Smooth muscle cell (in vitro differentiated cells): ENCODE results near the gene SLC17A7. TPM values are rescaled to one million over a fixed set of nuclear protein-coding genes. Genes with fewer than 3 reads are reported as not detected.
A peak's percentile ranks its signal among the peaks of the same experiment; 100 is the strongest.
"Not testable (repeated sequence)": the region's sequence is repeated elsewhere in the genome, so short reads cannot be mapped to it uniquely, and the experiment has no call there.

Experiments
- DNase-seq: peaks from one replicate; lab custom pipeline; 2025; ENCODE audit not compliant: unreplicated experiment; lab: John Stamatoyannopoulos, UW
- H2AFZ ChIP-seq: fragments of 200-600 bp; sonication (generic); 2 replicates; pipeline ENCODE4 v1.6.0; 2016; ENCODE audit warnings: antibody characterized with exemption, low read depth, mild to moderate bottlenecking
- H3F3A ChIP-seq: fragments of 200-600 bp; sonication (generic); 2 replicates; pipeline ENCODE4 v1.6.0; 2017; ENCODE audit warnings: antibody characterized with exemption, low read depth
- H3K27ac ChIP-seq: fragments of 200-600 bp; sonication (generic); 2 replicates; pipeline ENCODE4 v1.5.1; 2016; ENCODE audit warnings: low read depth, mild to moderate bottlenecking
- H3K27me3 ChIP-seq: fragments of 200-600 bp; sonication (generic); 2 replicates; pipeline ENCODE4 v1.6.1; 2016; ENCODE audit warnings: low read depth, mild to moderate bottlenecking
- H3K36me3 ChIP-seq: fragments of 200-600 bp; sonication (generic); 2 replicates; pipeline ENCODE4 v1.5.1; 2016; ENCODE audit warnings: low read depth
- H3K4me1 ChIP-seq: fragments of 200-600 bp; sonication (generic); 2 replicates; pipeline ENCODE4 v1.5.1; 2016; ENCODE audit warnings: low read depth
- H3K4me2 ChIP-seq: fragments of 200-600 bp; sonication (generic); 2 replicates; pipeline ENCODE4 v1.6.0; 2016; ENCODE audit warnings: mild to moderate bottlenecking
- H3K4me3 ChIP-seq: fragments of 200-600 bp; sonication (generic); 2 replicates; pipeline ENCODE4 v1.5.1; 2016; ENCODE audit warnings: mild to moderate bottlenecking
- H3K79me2 ChIP-seq: fragments of 200-600 bp; sonication (generic); 2 replicates; pipeline ENCODE4 v1.6.0; 2016; ENCODE audit warnings: low read depth, mild to moderate bottlenecking
- H3K9ac ChIP-seq: fragments of 200-600 bp; sonication (generic); 2 replicates; pipeline ENCODE4 v1.6.0; 2016; ENCODE audit warnings: low read depth
- H3K9me3 ChIP-seq: fragments of 200-600 bp; sonication (generic); replicated peaks from 2 replicates; pipeline ENCODE4 v1.5.1; 2016; ENCODE audit warnings: low read depth
- H4K20me1 ChIP-seq: fragments of 200-600 bp; sonication (generic); 2 replicates; pipeline ENCODE4 v1.6.0; 2016; ENCODE audit warnings: low read depth
- WGBS: methylation state at CpG from one replicate; pipeline ENCODE4 v1.1.7; 2016; ENCODE audit warnings: low lambda C conversion rate; 5-methylcytosine and 5-hydroxymethylcytosine counted together
- polyA plus RNA-seq: library from polyadenylated mRNA; unstranded; fragments of >200 nt; fragmentation: Nextera tagmentation; extraction: Ambion mirVana; gene quantifications from 2 replicates; pipeline ENCODE4 v1.2.1, GENCODE V29; 2016
- total RNA-seq: library from RNA; depleted of rRNA; stranded (reverse); fragments of >200 nt; gene quantifications from 2 replicates; pipeline ENCODE4 v1.2.3, GENCODE V29; 2014
- TF ChIP-seq, protein P1 (sequence below): fragments of 200-600 bp; sonication (generic); IDR thresholded peaks from 2 replicates; pipeline ENCODE4 v1.5.1; 2017; ENCODE audit warnings: borderline replicate concordance, mild to moderate bottlenecking, antibody characterized with exemption; ENCODE audit not compliant: insufficient read depth, poor library complexity, severe bottlenecking

SLC17A7 gene
- total and polyA plus RNA-seq, 2 experiments from 2014 or later = 0.04 TPM; not detected in 1

DNA sequence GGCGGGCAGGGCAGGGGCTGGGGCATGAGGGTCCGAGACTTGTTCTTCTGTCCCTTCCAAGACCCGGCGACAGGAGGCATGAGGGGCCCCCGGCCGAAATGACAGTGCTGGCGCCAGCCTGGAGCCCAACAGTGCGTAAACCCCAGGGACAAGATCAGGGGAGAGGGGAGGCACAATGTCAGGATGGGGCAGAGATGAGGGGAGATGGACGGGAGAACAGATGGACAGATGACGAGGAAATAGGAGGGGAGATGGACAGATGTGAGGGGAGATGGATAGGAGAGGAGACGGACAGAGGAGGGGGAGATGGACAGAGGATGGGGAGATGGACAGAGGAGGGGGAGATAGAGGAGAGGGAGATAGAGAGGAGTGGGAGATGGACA is 33.2 kb upstream of the SLC17A7 start:
- WGBS = 47% methylated on average over 9 of the region's 11 CpGs
- no peak for DNase-seq
- no peaks in the 10 kb centered on the region for H3K4me1 ChIP-seq
- H3K9me3 ChIP-seq = no peaks in the 10 kb centered on the region
- H3K79me2 ChIP-seq = no peaks in the 10 kb centered on the region
- peak overlapping the region; percentile 69 for H3K4me3 ChIP-seq
- H3K36me3 ChIP-seq = no peaks in the 10 kb centered on the region
- H3F3A ChIP-seq = no peaks in the 10 kb centered on the region
- no peak overlapping the region for H2AFZ ChIP-seq
- peak overlapping the region; percentile 88 for H3K4me2 ChIP-seq
- no peaks in the 10 kb centered on the region for H4K20me1 ChIP-seq
- no peak overlapping the region for H3K27ac ChIP-seq
- TF ChIP-seq, protein P1, sequence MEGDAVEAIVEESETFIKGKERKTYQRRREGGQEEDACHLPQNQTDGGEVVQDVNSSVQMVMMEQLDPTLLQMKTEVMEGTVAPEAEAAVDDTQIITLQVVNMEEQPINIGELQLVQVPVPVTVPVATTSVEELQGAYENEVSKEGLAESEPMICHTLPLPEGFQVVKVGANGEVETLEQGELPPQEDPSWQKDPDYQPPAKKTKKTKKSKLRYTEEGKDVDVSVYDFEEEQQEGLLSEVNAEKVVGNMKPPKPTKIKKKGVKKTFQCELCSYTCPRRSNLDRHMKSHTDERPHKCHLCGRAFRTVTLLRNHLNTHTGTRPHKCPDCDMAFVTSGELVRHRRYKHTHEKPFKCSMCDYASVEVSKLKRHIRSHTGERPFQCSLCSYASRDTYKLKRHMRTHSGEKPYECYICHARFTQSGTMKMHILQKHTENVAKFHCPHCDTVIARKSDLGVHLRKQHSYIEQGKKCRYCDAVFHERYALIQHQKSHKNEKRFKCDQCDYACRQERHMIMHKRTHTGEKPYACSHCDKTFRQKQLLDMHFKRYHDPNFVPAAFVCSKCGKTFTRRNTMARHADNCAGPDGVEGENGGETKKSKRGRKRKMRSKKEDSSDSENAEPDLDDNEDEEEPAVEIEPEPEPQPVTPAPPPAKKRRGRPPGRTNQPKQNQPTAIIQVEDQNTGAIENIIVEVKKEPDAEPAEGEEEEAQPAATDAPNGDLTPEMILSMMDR = no peak
- H3K27me3 ChIP-seq = no peaks in the 10 kb centered on the region
- no peak overlapping the region for H3K9ac ChIP-seq

DNA sequence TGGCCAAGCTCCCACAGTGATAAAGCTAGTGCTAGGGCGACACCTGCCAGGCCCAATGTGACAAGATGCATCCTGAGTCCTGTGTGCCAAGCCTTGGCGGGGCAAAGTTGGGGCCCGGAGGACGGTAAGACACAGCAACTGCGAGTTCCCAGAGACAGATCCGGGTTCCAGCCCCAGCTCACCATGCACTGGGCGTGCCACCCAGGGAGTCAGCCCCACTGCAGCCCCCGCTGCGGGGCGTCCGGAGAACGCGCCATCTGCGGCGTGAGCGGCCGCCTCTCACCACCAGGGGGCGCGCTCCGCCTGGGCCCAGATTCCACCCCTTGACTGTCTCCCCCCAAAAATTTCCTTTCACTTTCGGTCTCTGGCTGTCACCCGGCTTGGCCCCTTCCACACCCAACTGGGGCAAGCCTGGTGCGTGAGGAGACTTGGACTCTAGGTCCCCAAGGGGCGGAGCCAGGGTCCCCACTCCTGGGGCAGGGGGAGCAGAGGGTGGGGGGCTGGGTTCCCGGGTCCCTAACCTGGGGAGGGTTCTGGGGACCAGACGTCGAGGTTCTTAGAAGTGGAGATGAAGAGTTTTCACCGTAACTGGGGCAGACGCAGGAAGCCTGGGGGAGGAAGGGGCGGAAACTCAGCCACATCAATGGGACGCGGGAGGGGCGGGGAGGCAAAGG is 32.7 kb upstream of the SLC17A7 start, which contains the start of gene FLT3LG:
Gene FLT3LG (plus strand): TSS at position 348 of the 674 bp plus-strand sequence. CDS start 425 bp downstream, outside the sequence.
- peak; percentile 40 for DNase-seq

DNA sequence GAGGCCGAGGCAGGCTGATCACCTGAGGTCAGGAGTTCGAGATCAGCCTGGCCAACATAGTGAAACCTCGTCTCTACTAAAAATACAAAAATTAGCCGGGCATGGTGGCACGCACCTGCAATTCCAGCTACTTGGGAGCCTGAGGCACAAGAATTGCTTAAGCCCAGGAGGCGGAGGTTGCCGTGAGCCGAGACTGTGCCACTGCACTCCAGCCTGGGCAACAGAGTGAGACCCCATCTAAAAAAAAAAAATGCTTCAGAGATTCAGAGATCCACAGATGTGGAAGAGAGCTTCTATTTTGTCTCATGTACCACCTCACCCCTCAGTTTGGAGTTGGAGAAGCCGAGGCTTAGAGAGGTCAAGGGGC is 32.2 kb upstream of the SLC17A7 start:
- not testable (repeated sequence) for H3F3A ChIP-seq, H3K4me1 ChIP-seq, H3K27me3 ChIP-seq, H3K27ac ChIP-seq, DNase-seq, H3K9ac ChIP-seq, H3K4me3 ChIP-seq, H3K79me2 ChIP-seq, H2AFZ ChIP-seq, H4K20me1 ChIP-seq, H3K9me3 ChIP-seq, H3K36me3 ChIP-seq
- peak overlapping the region; percentile 88 for H3K4me2 ChIP-seq
- 91% methylated on average over 9 of the region's 9 CpGs for WGBS

More for the DNA sequence above, 32.7 kb upstream of the SLC17A7 start, which contains the start of gene FLT3LG:
- Histone ChIP-seq H3F3A (no peaks in the 10 kb centered on the region), H3K4me2 (peak within 1 kb of the TSS; percentile 88), H3K9me3 (no peaks in the 10 kb centered on the region), H3K79me2 (no peaks in the 10 kb centered on the region), H3K27me3 (no peaks in the 10 kb centered on the region), H3K4me1 (no peaks in the 10 kb centered on the region), H3K4me3 (peak within 1 kb of the TSS; percentile 69), H2AFZ (peak within 1 kb of the TSS; percentile 65), H4K20me1 (no peaks in the 10 kb centered on the region), H3K36me3 (no peaks in the 10 kb centered on the region), H3K27ac (no peak within 1 kb of the TSS), H3K9ac (peak within 1 kb of the TSS; percentile 61)
- TF ChIP-seq, protein P1 = peak; percentile 98
- WGBS = 8% methylated on average over 28 of the region's 33 CpGs

DNA sequence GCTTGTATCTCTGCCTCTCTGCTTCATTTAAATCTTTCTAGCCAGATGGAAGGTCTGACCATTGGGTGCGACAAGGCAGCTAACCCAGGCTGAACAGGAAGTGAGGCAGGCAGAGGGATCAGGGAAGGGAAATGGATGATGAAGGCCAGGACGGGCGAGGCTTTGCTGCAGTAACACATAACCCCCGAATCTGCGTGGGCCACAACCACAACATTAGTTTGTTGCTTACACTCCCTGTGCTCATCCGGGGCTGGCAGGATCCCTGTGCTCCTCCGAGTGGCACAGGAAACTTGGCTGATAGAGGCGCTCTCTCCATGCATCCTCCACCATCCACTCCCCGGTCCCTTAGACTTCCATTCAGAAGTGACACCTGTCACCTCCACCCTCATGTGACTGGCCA is 31.6 kb upstream of the SLC17A7 start:
- no peak for DNase-seq
- H2AFZ ChIP-seq = no peak overlapping the region
- H3K9me3 ChIP-seq = no peaks in the 10 kb centered on the region
- H3K27me3 ChIP-seq = no peaks in the 10 kb centered on the region
- no peaks in the 10 kb centered on the region for H3K4me1 ChIP-seq
- WGBS = 70% methylated on average over 9 of the region's 9 CpGs
- no peak overlapping the region for H3K4me2 ChIP-seq
- no peaks in the 10 kb centered on the region for H3F3A ChIP-seq
- TF ChIP-seq, protein P1 = no peak
- no peaks in the 10 kb centered on the region for H3K79me2 ChIP-seq
- no peak overlapping the region for H3K9ac ChIP-seq
- H3K27ac ChIP-seq = no peak overlapping the region
- no peak overlapping the region for H3K4me3 ChIP-seq
- H3K36me3 ChIP-seq = no peaks in the 10 kb centered on the region
- H4K20me1 ChIP-seq = no peaks in the 10 kb centered on the region
